HG02943 (cell line): ENCODE data around the gene AMZ1.
"Not testable (repeated sequence)": the region's sequence is repeated elsewhere in the genome, so short reads cannot be mapped to it uniquely, and the experiment has no call there.

Experiments used
- ATAC-seq: cut with Tn5 transposase; IDR thresholded peaks from one replicate; pipeline ENCODE4 v1.9.1; 2021; ENCODE audit warnings: mild to moderate bottlenecking, low read depth, moderate library complexity; ENCODE audit not compliant: unreplicated experiment

Gene AMZ1

GRCh38 chr7:2689343-2689847, 1.4 kb downstream of the AMZ1 start:
- ATAC-seq = peak; percentile 21

GRCh38 chr7:2689951-2690705, 2.1 kb downstream of the AMZ1 start:
- ATAC-seq = no peak

GRCh38 chr7:2691011-2691707, 3.2 kb downstream of the AMZ1 start:
- ATAC-seq = no peak

- ATAC-seq = not testable (repeated sequence)
Measured at GRCh38 chr7:2691932-2692439, 4.0 kb downstream of the AMZ1 start.

GRCh38 chr7:2692543-2692942, 4.5 kb downstream of the AMZ1 start:
- ATAC-seq = no peak

- not testable (repeated sequence) for ATAC-seq
Measured at GRCh38 chr7:2693420-2694121, 5.6 kb downstream of the AMZ1 start.

GRCh38 chr7:2694122-2694436, 6.1 kb downstream of the AMZ1 start:
- not testable (repeated sequence) for ATAC-seq

- peak; percentile 87 for ATAC-seq
Measured at GRCh38 chr7:2698581-2699288, 10.7 kb downstream of the AMZ1 start.

- no peak for ATAC-seq
Measured at GRCh38 chr7:2699289-2699620, 11.3 kb downstream of the AMZ1 start.

- ATAC-seq = no peak
Measured at GRCh38 chr7:2700141-2700850, 12.3 kb downstream of the AMZ1 start.

GRCh38 chr7:2701424-2701823, 13.4 kb downstream of the AMZ1 start:
- ATAC-seq = no peak

GRCh38 chr7:2701832-2702593, 14.0 kb downstream of the AMZ1 start:
- ATAC-seq = no peak

- no peak for ATAC-seq
Measured at GRCh38 chr7:2702594-2702957, 14.6 kb downstream of the AMZ1 start.

- no peak for ATAC-seq
Measured at GRCh38 chr7:2705371-2706096, 17.5 kb downstream of the AMZ1 start.

- ATAC-seq = no peak
Measured at GRCh38 chr7:2706685-2707126, 18.7 kb downstream of the AMZ1 start.

GRCh38 chr7:2707481-2707880, 19.5 kb downstream of the AMZ1 start:
- no peak for ATAC-seq

- no peak for ATAC-seq
Measured at GRCh38 chr7:2708041-2708440, 20.0 kb downstream of the AMZ1 start.

GRCh38 chr7:2708547-2709310, 20.7 kb downstream of the AMZ1 start:
- no peak for ATAC-seq
